Measurements from ENCODE around the gene SKAP1.
A peak's percentile ranks its signal among the peaks of the same experiment; 100 is the strongest.

- peak; percentile 60 to 78 (median 65) for TF ChIP-seq CTCF (IDR thresholded peaks at IDR 0.05)
- TF ChIP-seq POLR2A (IDR thresholded peaks at IDR 0.05; ENCODE audit: low read depth): no peak
These were observed 122.1 kb downstream of the SKAP1 start for GRCh38 chr17:48307814-48308411.

Data from esophagus muscularis mucosa (tissue), 3 donors.